GM10266 (cell line): Measurements from ENCODE around the gene RCAN2.

Experiments used
- DNase-seq: peaks from one replicate; pipeline ENCODE4 v3.0.0; 2012; ENCODE audit errors: extremely low spot score
- TF ChIP-seq, protein P1 (sequence below): IDR thresholded peaks from 2 replicates; pipeline ENCODE4 v1.5.1; 2012; ENCODE audit warnings: mild to moderate bottlenecking, low read depth; ENCODE audit not compliant: control insufficient read depth, insufficient read depth; ENCODE audit errors: missing control alignments

The RCAN2 gene

DNA sequence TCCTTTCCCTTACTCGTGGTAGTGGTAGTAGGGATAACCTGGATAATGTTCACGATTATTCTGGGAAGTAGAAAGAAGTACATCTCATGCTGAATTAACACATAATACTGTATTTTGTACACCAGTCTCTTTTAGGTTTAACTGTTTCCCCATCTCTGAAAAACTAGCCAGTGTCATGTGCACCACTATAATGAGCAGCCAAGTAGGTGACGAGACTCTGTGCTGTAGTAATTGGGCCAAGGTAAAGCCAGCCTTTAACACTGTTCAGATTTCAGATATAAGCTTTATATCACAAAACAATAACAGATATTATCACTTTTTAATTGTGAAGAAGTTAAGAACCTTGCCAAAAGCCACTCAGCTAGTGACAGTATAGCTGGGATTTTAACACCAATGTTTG, 219.5 kb downstream of the RCAN2 start:
- no peak for DNase-seq
- TF ChIP-seq, protein P1, sequence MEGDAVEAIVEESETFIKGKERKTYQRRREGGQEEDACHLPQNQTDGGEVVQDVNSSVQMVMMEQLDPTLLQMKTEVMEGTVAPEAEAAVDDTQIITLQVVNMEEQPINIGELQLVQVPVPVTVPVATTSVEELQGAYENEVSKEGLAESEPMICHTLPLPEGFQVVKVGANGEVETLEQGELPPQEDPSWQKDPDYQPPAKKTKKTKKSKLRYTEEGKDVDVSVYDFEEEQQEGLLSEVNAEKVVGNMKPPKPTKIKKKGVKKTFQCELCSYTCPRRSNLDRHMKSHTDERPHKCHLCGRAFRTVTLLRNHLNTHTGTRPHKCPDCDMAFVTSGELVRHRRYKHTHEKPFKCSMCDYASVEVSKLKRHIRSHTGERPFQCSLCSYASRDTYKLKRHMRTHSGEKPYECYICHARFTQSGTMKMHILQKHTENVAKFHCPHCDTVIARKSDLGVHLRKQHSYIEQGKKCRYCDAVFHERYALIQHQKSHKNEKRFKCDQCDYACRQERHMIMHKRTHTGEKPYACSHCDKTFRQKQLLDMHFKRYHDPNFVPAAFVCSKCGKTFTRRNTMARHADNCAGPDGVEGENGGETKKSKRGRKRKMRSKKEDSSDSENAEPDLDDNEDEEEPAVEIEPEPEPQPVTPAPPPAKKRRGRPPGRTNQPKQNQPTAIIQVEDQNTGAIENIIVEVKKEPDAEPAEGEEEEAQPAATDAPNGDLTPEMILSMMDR: no peak

DNA sequence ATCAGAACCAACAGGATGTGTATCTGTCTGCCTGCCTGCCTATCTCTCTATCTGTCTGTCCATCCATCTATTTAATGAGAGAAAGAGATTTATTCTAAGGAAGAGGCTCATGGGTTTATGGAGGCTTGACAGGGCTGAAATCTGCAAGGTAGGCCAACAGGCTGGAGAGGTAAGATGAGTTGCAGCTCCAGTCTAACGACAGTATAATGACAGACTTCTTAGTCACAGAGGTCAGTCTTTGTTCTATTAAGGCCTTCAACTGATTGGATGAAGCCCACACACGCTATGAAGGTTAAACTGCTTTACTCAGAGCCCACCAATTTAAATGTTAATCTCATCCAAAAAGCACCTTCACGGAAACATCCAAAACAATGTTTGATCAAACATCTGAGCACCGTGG, 220.1 kb downstream of the RCAN2 start:
- TF ChIP-seq, protein P1: no peak
- DNase-seq: no peak

DNA sequence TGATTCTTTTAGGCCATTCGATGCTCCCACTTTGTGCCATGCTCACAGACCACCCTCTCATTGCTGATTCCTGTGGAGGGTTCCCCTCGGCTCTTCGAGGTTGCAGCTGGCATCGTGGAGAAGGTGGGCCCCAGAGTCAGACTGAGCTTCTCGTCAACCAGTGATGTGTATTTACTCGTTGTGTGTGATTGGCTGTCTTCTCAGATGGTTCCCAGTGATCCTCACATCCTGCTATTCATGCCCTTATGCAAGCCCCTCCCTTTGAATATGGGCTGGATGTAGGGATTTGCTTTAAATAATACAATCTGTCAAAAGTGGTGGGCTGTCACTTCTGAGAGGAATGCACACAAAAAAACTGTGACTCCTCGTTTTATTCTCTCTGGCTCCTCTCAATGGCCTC, 220.9 kb downstream of the RCAN2 start:
- TF ChIP-seq, protein P1: no peak
- no peak for DNase-seq

DNA sequence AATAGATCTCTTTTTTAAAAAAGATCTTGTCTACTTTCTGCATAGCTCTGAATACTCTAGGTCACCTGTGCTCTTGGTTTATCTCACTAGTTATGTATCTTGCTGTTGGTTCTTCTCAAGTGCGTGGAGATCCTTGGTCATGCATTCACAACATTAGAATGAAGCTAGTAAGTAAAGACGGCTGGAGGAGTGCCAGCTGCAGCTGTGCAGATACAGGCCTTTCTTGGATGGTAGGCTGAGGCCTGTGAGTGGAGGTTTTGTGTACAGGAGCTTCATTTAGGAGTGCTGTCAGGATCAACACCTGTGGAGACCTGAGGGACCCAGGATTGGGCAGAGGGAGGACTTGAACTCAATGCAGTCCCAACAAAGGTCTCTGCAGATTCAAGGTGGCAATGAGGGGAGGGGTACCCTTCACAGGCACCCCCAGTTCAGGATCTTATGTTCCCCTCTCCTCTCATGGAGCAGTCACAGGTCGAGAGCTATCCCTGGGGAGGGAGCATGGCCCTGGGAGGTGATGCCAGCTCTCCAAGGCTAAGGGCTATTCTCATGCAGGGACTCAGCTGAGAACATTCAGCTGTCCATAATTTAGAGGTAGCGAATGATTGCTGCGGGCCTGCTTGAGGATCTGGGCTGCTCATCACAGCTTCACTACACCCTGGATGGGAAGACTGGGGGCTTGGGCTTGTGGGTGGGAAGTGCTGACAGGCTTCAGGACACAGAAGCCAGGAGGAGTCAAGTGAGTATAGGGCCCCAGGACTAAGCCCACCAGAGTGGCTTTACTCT, 221.6 kb downstream of the RCAN2 start:
- TF ChIP-seq, protein P1: no peak
- no peak for DNase-seq

DNA sequence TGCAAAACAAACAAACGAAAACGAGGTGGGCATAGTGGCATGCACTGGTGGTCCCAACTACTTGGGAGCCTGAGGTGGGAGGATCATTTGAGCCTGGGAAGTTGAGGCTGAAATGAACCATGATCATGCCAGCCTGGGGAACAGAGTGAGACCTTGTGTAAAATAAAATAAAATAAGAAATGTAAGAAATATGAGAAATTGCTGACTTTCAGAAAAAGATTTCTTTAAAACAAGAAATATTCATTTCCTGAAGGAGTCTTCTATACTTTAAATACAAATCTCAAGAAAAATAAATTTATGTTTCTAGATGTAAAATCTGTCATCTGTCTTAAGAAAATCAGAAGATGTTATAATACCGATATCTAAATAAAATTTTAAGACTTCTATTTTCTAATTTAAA, 223.7 kb downstream of the RCAN2 start:
- TF ChIP-seq, protein P1: no peak
- DNase-seq: no peak

DNA sequence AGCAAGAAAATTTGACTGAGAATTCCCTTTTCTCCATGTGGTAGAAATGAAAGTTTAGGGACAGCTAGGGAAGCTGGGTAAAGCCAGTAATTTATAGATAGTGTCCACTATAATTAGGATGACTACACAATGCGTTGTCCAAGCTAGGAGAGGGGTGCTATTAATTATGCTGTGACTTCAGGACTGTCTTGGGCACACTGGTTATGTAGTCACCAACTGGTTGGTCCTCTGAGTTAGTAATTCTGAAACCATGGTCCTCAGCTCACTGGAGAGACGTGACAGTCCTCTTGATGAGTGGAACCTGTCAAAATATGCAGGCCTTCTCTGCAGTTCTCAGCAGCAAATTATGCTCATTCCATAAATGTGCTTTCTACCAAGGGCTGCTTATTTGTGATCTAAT, 225.9 kb downstream of the RCAN2 start:
- TF ChIP-seq, protein P1: no peak
- DNase-seq: no peak

DNA sequence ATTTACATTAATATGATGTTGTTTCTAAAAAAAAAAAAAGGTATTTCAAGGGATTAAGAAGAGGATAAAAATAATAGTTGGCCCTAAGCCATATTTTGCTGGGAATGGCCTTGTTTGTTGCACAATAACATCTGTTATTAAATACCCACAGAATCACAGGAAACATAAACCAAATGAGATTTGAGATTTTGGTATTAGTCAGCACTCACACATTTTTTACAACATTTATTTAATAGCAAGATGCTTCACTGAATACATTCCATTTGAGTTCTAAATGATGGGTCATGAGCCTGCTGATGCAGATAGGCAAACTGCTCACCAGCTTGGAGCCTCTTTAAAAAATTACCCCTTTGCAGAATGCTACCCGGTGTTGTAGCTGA, 227.6 kb downstream of the RCAN2 start:
- DNase-seq: no peak
- TF ChIP-seq, protein P1: no peak
